ENCODE data around the gene OR7C2. TPM values are rescaled to one million over a fixed set of nuclear protein-coding genes. Genes with fewer than 3 reads are reported as not detected.

The OR7C2 gene
- total RNA-seq, 1 donor from 2014 or later, result not detected

DNA sequence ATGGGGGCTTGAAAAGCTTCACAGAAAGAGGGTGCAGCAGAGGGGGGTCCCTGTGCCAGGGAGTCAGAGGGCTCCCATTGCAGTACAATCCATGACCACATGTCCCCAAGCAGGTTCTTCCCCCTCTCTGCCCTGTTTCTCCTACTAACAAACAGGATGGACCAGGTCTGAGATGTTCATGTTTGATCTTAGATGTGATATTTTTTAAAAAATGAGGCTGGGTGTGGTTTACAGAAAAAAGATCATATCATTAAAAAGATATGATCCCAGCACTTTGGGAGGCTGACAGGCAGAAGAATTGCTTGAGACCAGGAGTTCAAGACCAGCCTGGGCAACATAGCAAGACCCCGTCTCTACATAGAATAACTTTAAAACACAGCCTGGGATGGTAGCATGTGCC lies 9.1 kb downstream of the OR7C2 start:
- Histone ChIP-seq H3K4me1 (no peaks in the 10 kb centered on the region), H3K36me3 (no peaks in the 10 kb centered on the region), H3K27me3 (ENCODE audit: low read depth) (peaks cover 5% of the 10 kb centered on the region), H3K9me3 (no peaks in the 10 kb centered on the region), H3K4me3 (no peak overlapping the region), H3K27ac (no peak overlapping the region)
- ATAC-seq (no peak), DNase-seq (no peak)
- intact Hi-C loops (cut with DNase I), result no loop called here
- no peak for TF ChIP-seq CTCF (IDR thresholded peaks at IDR 0.05)

DNA sequence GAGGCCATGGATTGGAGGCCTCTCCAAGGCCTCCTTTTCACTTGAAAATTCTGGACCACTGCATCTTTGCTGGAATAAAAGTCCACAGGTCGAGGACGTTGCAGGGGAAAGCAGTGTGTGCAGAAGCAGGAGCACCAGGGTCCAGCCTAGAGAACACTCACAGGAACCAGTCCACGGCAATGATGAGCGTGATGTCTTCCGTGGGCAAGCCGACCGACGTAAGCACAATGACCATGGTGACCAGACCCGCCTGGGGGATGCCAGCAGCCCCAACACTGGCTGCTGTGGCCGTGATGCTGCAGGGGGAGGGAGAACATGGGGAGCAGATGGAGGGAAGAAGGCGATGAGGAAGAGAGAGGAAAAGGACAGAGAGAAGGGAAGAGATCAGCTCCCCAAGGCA lies 11.5 kb downstream of the OR7C2 start:
- Histone ChIP-seq H3K27me3 (ENCODE audit: low read depth) (peaks cover 5% of the 10 kb centered on the region), H3K36me3 (no peaks in the 10 kb centered on the region), H3K9me3 (peaks cover 2% of the 10 kb centered on the region), H3K27ac (no peak overlapping the region), H3K4me3 (no peak overlapping the region), H3K4me1 (no peaks in the 10 kb centered on the region)
- no peak for ATAC-seq
- DNase-seq, result no peak
- intact Hi-C loops (cut with DNase I), result no loop called here
- TF ChIP-seq CTCF (IDR thresholded peaks at IDR 0.05), result no peak

- H3K9me3 ChIP-seq, result peaks cover 12% of the 10 kb centered on the region
- H3K27ac ChIP-seq, result no peak overlapping the region
- intact Hi-C loops (cut with DNase I), result no loop called here
- DNase-seq (no peak), ATAC-seq (peak in 1 of 2 donors; percentile 11)
- H3K4me3 ChIP-seq, result no peak overlapping the region
- H3K36me3 ChIP-seq, result no peaks in the 10 kb centered on the region
- H3K4me1 ChIP-seq, result no peaks in the 10 kb centered on the region
- no peaks in the 10 kb centered on the region for H3K27me3 ChIP-seq (ENCODE audit: low read depth)
- no peak for TF ChIP-seq CTCF (IDR thresholded peaks at IDR 0.05)
Observed at GRCh38 chr19:14954071-14954655, 12.9 kb downstream of the OR7C2 start.

DNA sequence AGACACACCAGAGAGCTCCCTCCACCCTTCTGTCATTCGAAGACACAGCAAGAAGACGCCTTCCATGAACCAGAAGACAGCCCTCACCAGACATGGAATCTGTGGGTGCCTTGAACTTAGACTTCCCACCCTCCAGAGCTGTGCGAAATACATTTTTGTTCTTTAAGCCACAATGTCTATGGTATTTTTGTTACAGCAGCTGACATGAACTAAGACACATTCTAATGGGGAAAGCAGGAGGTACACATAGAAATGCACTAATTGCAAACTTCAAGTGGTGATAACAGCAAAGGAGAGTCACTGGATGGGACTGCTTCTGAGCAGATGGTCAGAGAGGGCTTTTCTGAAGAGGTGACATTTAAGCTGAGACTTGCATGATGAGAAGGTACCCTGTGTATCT lies 16.2 kb downstream of the OR7C2 start:
- no peak for ATAC-seq

DNA sequence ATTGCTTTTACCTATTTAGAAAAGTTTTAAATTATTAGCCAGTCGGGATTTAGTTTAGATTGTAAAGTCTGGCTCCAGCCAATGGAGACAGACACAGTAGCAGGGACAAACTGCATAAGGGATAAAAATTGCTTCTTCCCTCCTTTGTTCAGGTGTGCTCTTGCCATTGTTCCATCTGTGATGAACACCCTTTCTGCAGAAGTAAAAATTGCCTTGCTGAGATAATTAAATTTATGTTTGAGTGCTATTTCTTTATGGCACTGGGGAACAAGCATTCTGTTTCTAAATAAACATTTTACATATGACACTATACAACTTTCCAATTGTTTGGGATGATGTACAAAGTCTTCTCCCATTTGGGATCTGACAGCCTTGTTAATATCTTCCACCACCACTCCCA lies 18.0 kb downstream of the OR7C2 start:
- no peak overlapping the region for H3K4me3 ChIP-seq
- TF ChIP-seq CTCF (IDR thresholded peaks at IDR 0.05), result no peak
- H3K4me1 ChIP-seq, result no peaks in the 10 kb centered on the region
- H3K9me3 ChIP-seq, result peaks cover 20% of the 10 kb centered on the region
- DNase-seq (no peak), ATAC-seq (no peak)
- intact Hi-C loops (cut with DNase I), result no loop called here
- no peaks in the 10 kb centered on the region for H3K27me3 ChIP-seq (ENCODE audit: low read depth)
- H3K27ac ChIP-seq, result no peak overlapping the region
- no peaks in the 10 kb centered on the region for H3K36me3 ChIP-seq

More for the DNA sequence above, 16.2 kb downstream of the OR7C2 start:
- no peak for DNase-seq
- H3K4me1 ChIP-seq, result no peaks in the 10 kb centered on the region
- no peaks in the 10 kb centered on the region for H3K36me3 ChIP-seq
- H3K4me3 ChIP-seq, result no peak overlapping the region
- intact Hi-C loops (cut with DNase I), result no loop called here
- no peak for TF ChIP-seq CTCF (IDR thresholded peaks at IDR 0.05)
- no peaks in the 10 kb centered on the region for H3K27me3 ChIP-seq (ENCODE audit: low read depth)
- H3K9me3 ChIP-seq, result peaks cover 20% of the 10 kb centered on the region
- no peak overlapping the region for H3K27ac ChIP-seq
